ENCODE data around the gene FEZ2.

Gene FEZ2

GRCh38 chr2:36559221-36559942 lies 38.6 kb downstream of the FEZ2 start:
- Mint-ChIP-seq H3K9me3 (no peaks in the 10 kb centered on the region), H3K27ac (no peak overlapping the region), H3K4me3 (no peak overlapping the region), H3K27me3 (no peaks in the 10 kb centered on the region), H3K4me1 (no peaks in the 10 kb centered on the region)
- ATAC-seq, result no peak
- DNase-seq, result no peak

GRCh38 chr2:36556842-36557241 lies 41.1 kb downstream of the FEZ2 start:
- H3K4me1 Mint-ChIP-seq, result no peaks in the 10 kb centered on the region
- H3K27me3 Mint-ChIP-seq, result no peaks in the 10 kb centered on the region
- ATAC-seq (no peak), DNase-seq (no peak)
- H3K9me3 Mint-ChIP-seq, result no peaks in the 10 kb centered on the region
- H3K27ac Mint-ChIP-seq, result no peak overlapping the region
- H3K4me3 Mint-ChIP-seq, result no peak overlapping the region

- Mint-ChIP-seq H3K4me1 (no peaks in the 10 kb centered on the region), H3K9me3 (no peaks in the 10 kb centered on the region), H3K27me3 (no peaks in the 10 kb centered on the region), H3K4me3 (no peak overlapping the region), H3K27ac (no peak overlapping the region)
- DNase-seq, result no peak
- no peak for ATAC-seq
These were observed 42.2 kb downstream of the FEZ2 start for GRCh38 chr2:36555789-36556188.

- no peaks in the 10 kb centered on the region for H3K9me3 Mint-ChIP-seq
- no peak overlapping the region for H3K4me3 Mint-ChIP-seq
- H3K27me3 Mint-ChIP-seq, result no peaks in the 10 kb centered on the region
- H3K4me1 Mint-ChIP-seq, result peaks cover under 1% of the 10 kb centered on the region
- no peak for ATAC-seq
- no peak overlapping the region for H3K27ac Mint-ChIP-seq
- DNase-seq, result no peak
These were observed 43.4 kb downstream of the FEZ2 start for GRCh38 chr2:36554531-36554930.

- ATAC-seq (no peak), DNase-seq (no peak)
- Mint-ChIP-seq H3K4me1 (peaks cover 9% of the 10 kb centered on the region), H3K27ac (peak overlapping the region in 1 of 2 donors; percentile 45), H3K9me3 (no peaks in the 10 kb centered on the region), H3K4me3 (no peak overlapping the region), H3K27me3 (no peaks in the 10 kb centered on the region)
These were observed 44.3 kb downstream of the FEZ2 start for GRCh38 chr2:36553683-36554082.

- Mint-ChIP-seq H3K9me3 (no peaks in the 10 kb centered on the region), H3K27me3 (no peaks in the 10 kb centered on the region), H3K4me3 (peak overlapping the region in 1 of 2 donors; percentile 1), H3K27ac (no peak overlapping the region), H3K4me1 (peaks cover 10% of the 10 kb centered on the region)
- no peak for DNase-seq
- no peak for ATAC-seq
These were observed 48.0 kb downstream of the FEZ2 start for GRCh38 chr2:36550006-36550405.

- no peaks in the 10 kb centered on the region for H3K27me3 Mint-ChIP-seq
- peak overlapping the region; percentile 23 to 54 for H3K4me3 Mint-ChIP-seq
- DNase-seq (no peak), ATAC-seq (peak; percentile 64)
- no peaks in the 10 kb centered on the region for H3K9me3 Mint-ChIP-seq
- peak overlapping the region; percentile 18 to 44 for H3K27ac Mint-ChIP-seq
- H3K4me1 Mint-ChIP-seq, result peaks cover 10% of the 10 kb centered on the region
These were observed 48.8 kb downstream of the FEZ2 start for GRCh38 chr2:36549165-36549574.

- Mint-ChIP-seq H3K4me1 (peaks cover 10% of the 10 kb centered on the region), H3K4me3 (no peak overlapping the region), H3K9me3 (no peaks in the 10 kb centered on the region), H3K27me3 (no peaks in the 10 kb centered on the region), H3K27ac (peak overlapping the region in 1 of 2 donors; percentile 28)
- ATAC-seq, result no peak
- no peak for DNase-seq
These were observed 50.1 kb downstream of the FEZ2 start for GRCh38 chr2:36547906-36548305.

- H3K4me1 Mint-ChIP-seq, result peaks cover 10% of the 10 kb centered on the region
These were observed 52.0 kb downstream of the FEZ2 start for GRCh38 chr2:36545871-36546416.

GRCh38 chr2:36544638-36545338 lies 53.2 kb downstream of the FEZ2 start:
- ATAC-seq, result no peak
- Mint-ChIP-seq H3K27ac (no peak overlapping the region), H3K4me1 (peaks cover 10% of the 10 kb centered on the region), H3K4me3 (no peak overlapping the region), H3K27me3 (no peaks in the 10 kb centered on the region), H3K9me3 (no peaks in the 10 kb centered on the region)
- DNase-seq, result no peak

More at GRCh38 chr2:36545871-36546416, 52.0 kb downstream of the FEZ2 start:
- H3K27me3 Mint-ChIP-seq, result no peaks in the 10 kb centered on the region
- H3K4me3 Mint-ChIP-seq, result no peak overlapping the region
- H3K27ac Mint-ChIP-seq, result no peak overlapping the region
- DNase-seq (no peak), ATAC-seq (no peak)
- H3K9me3 Mint-ChIP-seq, result no peaks in the 10 kb centered on the region

GRCh38 chr2:36541891-36542595 lies 55.9 kb downstream of the FEZ2 start:
- Mint-ChIP-seq H3K27ac (no peak overlapping the region), H3K9me3 (no peaks in the 10 kb centered on the region), H3K4me3 (no peak overlapping the region), H3K27me3 (no peaks in the 10 kb centered on the region), H3K4me1 (no peaks in the 10 kb centered on the region)
- ATAC-seq, result no peak
- DNase-seq, result no peak

GRCh38 chr2:36540986-36541754 lies 56.8 kb downstream of the FEZ2 start:
- no peak overlapping the region for H3K4me3 Mint-ChIP-seq
- ATAC-seq, result no peak
- no peak for DNase-seq
- H3K27me3 Mint-ChIP-seq, result no peaks in the 10 kb centered on the region
- H3K27ac Mint-ChIP-seq, result no peak overlapping the region
- H3K4me1 Mint-ChIP-seq, result no peaks in the 10 kb centered on the region
- no peaks in the 10 kb centered on the region for H3K9me3 Mint-ChIP-seq

GRCh38 chr2:36539631-36540030 lies 58.3 kb downstream of the FEZ2 start:
- ATAC-seq (no peak), DNase-seq (no peak)
- H3K27me3 Mint-ChIP-seq, result no peaks in the 10 kb centered on the region
- H3K27ac Mint-ChIP-seq, result no peak overlapping the region
- H3K9me3 Mint-ChIP-seq, result no peaks in the 10 kb centered on the region
- H3K4me3 Mint-ChIP-seq, result no peak overlapping the region
- H3K4me1 Mint-ChIP-seq, result no peaks in the 10 kb centered on the region

- Mint-ChIP-seq H3K27ac (peak overlapping the region in 1 of 2 donors; percentile 23), H3K27me3 (no peaks in the 10 kb centered on the region), H3K4me3 (no peak overlapping the region), H3K9me3 (no peaks in the 10 kb centered on the region), H3K4me1 (no peaks in the 10 kb centered on the region)
- DNase-seq (no peak), ATAC-seq (no peak)
These were observed 59.6 kb downstream of the FEZ2 start for GRCh38 chr2:36538335-36538734.

- DNase-seq, result no peak
- Mint-ChIP-seq H3K4me1 (no peaks in the 10 kb centered on the region), H3K27me3 (no peaks in the 10 kb centered on the region), H3K4me3 (no peak overlapping the region), H3K9me3 (no peaks in the 10 kb centered on the region), H3K27ac (no peak overlapping the region)
- no peak for ATAC-seq
These were observed 61.2 kb downstream of the FEZ2 start for GRCh38 chr2:36536776-36537175.
